ENCODE measurements around the gene MAP2K5. TPM values are rescaled to one million over a fixed set of nuclear protein-coding genes. Genes with fewer than 3 reads are reported as not detected.

Gene MAP2K5
- total RNA-seq, 1 experiment from 2014 or later: 46.6 TPM

GRCh38 chr15:67766968-67767367, 224.5 kb downstream of the MAP2K5 start:
- DNase-seq (ENCODE audit: low spot score): no peak
- in situ Hi-C loops (cut with HindIII; ENCODE audit: low sequenced_read_pairs): no loop called here

GRCh38 chr15:67768313-67768977, 225.9 kb downstream of the MAP2K5 start:
- no peak for DNase-seq (ENCODE audit: low spot score)
- in situ Hi-C loops (cut with HindIII; ENCODE audit: low sequenced_read_pairs): no loop called here

GRCh38 chr15:67769497-67770357, 227.2 kb downstream of the MAP2K5 start:
- no peak for DNase-seq (ENCODE audit: low spot score)
- in situ Hi-C loops (cut with HindIII; ENCODE audit: low sequenced_read_pairs): no loop called here

GRCh38 chr15:67770358-67770628, 227.8 kb downstream of the MAP2K5 start:
- in situ Hi-C loops (cut with HindIII; ENCODE audit: low sequenced_read_pairs): no loop called here
- no peak for DNase-seq (ENCODE audit: low spot score)

- no peak for DNase-seq (ENCODE audit: low spot score)
- in situ Hi-C loops (cut with HindIII; ENCODE audit: low sequenced_read_pairs): no loop called here
Measured at GRCh38 chr15:67771189-67771800, 228.8 kb downstream of the MAP2K5 start.

- DNase-seq (ENCODE audit: low spot score): no peak
- in situ Hi-C loops (cut with HindIII; ENCODE audit: low sequenced_read_pairs): no loop called here
Measured at GRCh38 chr15:67774626-67775025, 232.1 kb downstream of the MAP2K5 start.

- DNase-seq (ENCODE audit: low spot score): no peak
- in situ Hi-C loops (cut with HindIII; ENCODE audit: low sequenced_read_pairs): no loop called here
Measured at GRCh38 chr15:67775250-67775649, 232.7 kb downstream of the MAP2K5 start.

- DNase-seq (ENCODE audit: low spot score): no peak
- in situ Hi-C loops (cut with HindIII; ENCODE audit: low sequenced_read_pairs): no loop called here
Measured at GRCh38 chr15:67775998-67776397, 233.5 kb downstream of the MAP2K5 start.

GRCh38 chr15:67776600-67776999, 234.1 kb downstream of the MAP2K5 start:
- in situ Hi-C loops (cut with HindIII; ENCODE audit: low sequenced_read_pairs): no loop called here
- DNase-seq (ENCODE audit: low spot score): no peak

- in situ Hi-C loops (cut with HindIII; ENCODE audit: low sequenced_read_pairs): no loop called here
- no peak for DNase-seq (ENCODE audit: low spot score)
Measured at GRCh38 chr15:67777071-67777470, 234.6 kb downstream of the MAP2K5 start.

GRCh38 chr15:67777773-67778172, 235.3 kb downstream of the MAP2K5 start:
- no peak for DNase-seq (ENCODE audit: low spot score)
- in situ Hi-C loops (cut with HindIII; ENCODE audit: low sequenced_read_pairs): no loop called here

- in situ Hi-C loops (cut with HindIII; ENCODE audit: low sequenced_read_pairs): no loop called here
Measured at GRCh38 chr15:67778968-67779548, 236.6 kb downstream of the MAP2K5 start.

GRCh38 chr15:67779549-67780111, 237.1 kb downstream of the MAP2K5 start:
- DNase-seq (ENCODE audit: low spot score): no peak
- in situ Hi-C loops (cut with HindIII; ENCODE audit: low sequenced_read_pairs): no loop called here

More at GRCh38 chr15:67778968-67779548, 236.6 kb downstream of the MAP2K5 start:
- DNase-seq (ENCODE audit: low spot score): no peak

GRCh38 chr15:67781061-67781460, 238.6 kb downstream of the MAP2K5 start:
- DNase-seq (ENCODE audit: low spot score): no peak
- in situ Hi-C loops (cut with HindIII; ENCODE audit: low sequenced_read_pairs): no loop called here

GRCh38 chr15:67781907-67782690, 239.6 kb downstream of the MAP2K5 start:
- in situ Hi-C loops (cut with HindIII; ENCODE audit: low sequenced_read_pairs): no loop called here
- no peak for DNase-seq (ENCODE audit: low spot score)

GRCh38 chr15:67782691-67782991, 240.1 kb downstream of the MAP2K5 start:
- in situ Hi-C loops (cut with HindIII; ENCODE audit: low sequenced_read_pairs): no loop called here
- no peak for DNase-seq (ENCODE audit: low spot score)

GRCh38 chr15:67783303-67783702, 240.8 kb downstream of the MAP2K5 start:
- in situ Hi-C loops (cut with HindIII; ENCODE audit: low sequenced_read_pairs): no loop called here
- DNase-seq (ENCODE audit: low spot score): no peak

- in situ Hi-C loops (cut with HindIII; ENCODE audit: low sequenced_read_pairs): no loop called here
- DNase-seq (ENCODE audit: low spot score): no peak
Measured at GRCh38 chr15:67784090-67784781, 241.7 kb downstream of the MAP2K5 start.

All from G401 (cell line).